ENCODE data around the gene EGFL8.

EGFL8 gene

GRCh38 chr6:32183483-32184083, 19.2 kb downstream of the EGFL8 start:
- no peak for TF ChIP-seq CTCF (IDR thresholded peaks at IDR 0.05)

- no peak for TF ChIP-seq CTCF (IDR thresholded peaks at IDR 0.05)
Observed at GRCh38 chr6:32184084-32184640, 19.8 kb downstream of the EGFL8 start, which contains the start of gene AGER. AGER (minus strand) TSS chr6:32184253; CDS start chr6:32184222, 31 bp downstream.

GRCh38 chr6:32187009-32187709, 22.8 kb downstream of the EGFL8 start:
- no peak for TF ChIP-seq CTCF (IDR thresholded peaks at IDR 0.05)

- TF ChIP-seq CTCF (IDR thresholded peaks at IDR 0.05), result no peak
Observed at GRCh38 chr6:32188381-32189068, 24.1 kb downstream of the EGFL8 start.

- TF ChIP-seq CTCF (IDR thresholded peaks at IDR 0.05), result no peak
Observed at GRCh38 chr6:32189069-32189741, 24.8 kb downstream of the EGFL8 start.

GRCh38 chr6:32189742-32190053, 25.3 kb downstream of the EGFL8 start:
- TF ChIP-seq CTCF (IDR thresholded peaks at IDR 0.05), result no peak

Measured in LNCAP (cell line).